Gastroesophageal sphincter (tissue), 4 donors: ENCODE data around the gene ANKUB1. TPM values are rescaled to one million over a fixed set of nuclear protein-coding genes. Genes with fewer than 3 reads are reported as not detected.

Experiments
- ATAC-seq: fragments of 150-250 bp; one replicate; pipeline ENCODE4 v1.9.1; 2016; ENCODE audit warnings: mild to moderate bottlenecking, moderate library complexity
- H3K27ac ChIP-seq, 4 donors: fragments of 200-600 bp; sonication (generic) in 3 of 4; 1 replicate in 3 of 4; 2 replicates in 1 of 4; pipeline ENCODE4 v1.5.1; 2016 to 2019
- H3K27me3 ChIP-seq: fragments of 200-600 bp; sonication (generic); one replicate; pipeline ENCODE4 v1.5.1; 2019
- H3K36me3 ChIP-seq, 2 donors: fragments of 200-600 bp; sonication (generic); one replicate each; pipeline ENCODE4 v1.5.1; 2019; ENCODE audit warnings: control low read depth in 1 of 2
- H3K4me1 ChIP-seq, 3 donors: fragments of 200-600 bp; sonication (generic); 1 replicate in 2 of 3; 2 replicates in 1 of 3; pipeline ENCODE4 v1.5.1; 2016 to 2019; ENCODE audit warnings: control low read depth in 2 of 3
- H3K4me3 ChIP-seq, 2 donors: fragments of 200-600 bp; sonication (generic); one replicate each; pipeline ENCODE4 v1.5.1; 2019; ENCODE audit warnings: mild to moderate bottlenecking in 1 of 2, moderate library complexity in 1 of 2
- H3K9me3 ChIP-seq, 3 donors: fragments of 200-600 bp; sonication (generic); one replicate each; pipeline ENCODE4 v1.5.1; 2017 to 2019; ENCODE audit warnings: control low read depth in 2 of 3
- CTCF ChIP-seq, 4 experiments: fragments of 200-600 bp in 2 of 4; fragments of 450-650 bp in 2 of 4; sonication (generic) in 1 of 4; IDR thresholded peaks; one replicate each; pipeline ENCODE4 v1.5.1; 2017 to 2019; ENCODE audit warnings: antibody characterized with exemption in 4 of 4, mild to moderate bottlenecking in 2 of 4, moderate library complexity in 2 of 4
- EP300 ChIP-seq: sonication (generic); formaldehyde crosslinking; IDR thresholded peaks from one replicate; pipeline ENCODE4 v1.6.1; 2017; ENCODE audit warnings: antibody characterized with exemption, mild to moderate bottlenecking
- POLR2A ChIP-seq, 2 donors: fragments of 450-650 bp; IDR thresholded peaks; one replicate each; pipeline ENCODE4 v1.6.1; 2017; ENCODE audit warnings: antibody characterized with exemption in 2 of 2, mild to moderate bottlenecking in 2 of 2, moderate library complexity in 1 of 2
- POLR2AphosphoS5 ChIP-seq: sonication (generic); formaldehyde crosslinking; IDR thresholded peaks from one replicate; pipeline ENCODE4 v1.6.1; 2017; ENCODE audit warnings: antibody characterized with exemption
- WGBS, 2 donors: methylation state at CpG; one replicate each; pipeline ENCODE4 v1.1.5; 2018; ENCODE audit warnings: low coverage in 1 of 2; 5-methylcytosine and 5-hydroxymethylcytosine counted together
- total RNA-seq, 4 donors: library from RNA; depleted of rRNA; stranded (reverse); fragments of >200 nt; gene quantifications; one replicate each; pipeline ENCODE4 v1.1.0, GENCODE V29; 2016

The ANKUB1 gene
- total RNA-seq, 4 donors from 2014 or later = not detected

DNA sequence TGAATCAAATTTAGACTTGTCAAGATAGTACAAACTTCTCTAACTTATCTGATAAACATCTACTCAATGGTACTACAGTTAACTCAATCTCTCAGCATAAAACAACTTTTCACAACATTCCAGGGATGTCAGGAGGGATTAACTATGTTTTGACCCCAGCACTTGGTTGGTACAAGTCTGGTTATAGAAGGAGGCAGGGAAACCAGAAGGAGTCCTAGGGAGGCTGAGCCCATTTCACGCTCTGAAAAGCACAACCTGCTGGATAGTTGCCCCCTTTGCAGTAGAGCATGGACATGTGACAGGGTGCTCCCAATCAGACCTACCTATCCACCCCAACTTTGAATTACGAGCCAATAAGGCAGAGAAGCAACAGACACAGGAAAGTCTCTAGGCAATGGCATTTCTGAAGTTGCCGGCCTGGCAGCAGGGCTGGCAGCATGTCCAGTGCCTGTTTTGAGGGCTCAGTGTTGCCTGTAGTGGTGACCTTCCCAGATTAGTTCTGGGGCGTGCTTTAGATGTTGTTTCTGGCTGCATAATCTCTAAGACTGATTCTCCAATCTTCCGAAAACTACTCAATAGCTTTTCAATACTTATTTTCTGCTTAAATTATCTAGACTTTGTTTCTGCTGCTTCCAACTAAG is 8.2 kb downstream of the ANKUB1 start:
- 83 to 93% methylated on average over 5 of the region's 5 CpGs for WGBS, 2 donors
- Histone ChIP-seq H3K27ac (peak overlapping the region in 1 of 4 donors; percentile 53), H3K4me3 (no peak overlapping the region), H3K36me3 (no peaks in the 10 kb centered on the region), H3K27me3 (no peaks in the 10 kb centered on the region), H3K9me3 (no peaks in the 10 kb centered on the region), H3K4me1 (no peaks in the 10 kb centered on the region)
- ATAC-seq = peak; percentile 41
- TF ChIP-seq EP300 (no peak), POLR2AphosphoS5 (no peak), POLR2A (IDR thresholded peaks at IDR 0.05) (no peak), CTCF (IDR thresholded peaks at IDR 0.05) (no peak)

GRCh38 chr3:149783576-149783975 is 8.8 kb downstream of the ANKUB1 start:
- no peaks in the 10 kb centered on the region for H3K4me1 ChIP-seq
- H3K27me3 ChIP-seq = no peaks in the 10 kb centered on the region
- no peaks in the 10 kb centered on the region for H3K36me3 ChIP-seq
- ATAC-seq = peak; percentile 77
- peak overlapping the region in 1 of 4 donors; percentile 53 for H3K27ac ChIP-seq
- no peak for TF ChIP-seq POLR2A (IDR thresholded peaks at IDR 0.05)
- TF ChIP-seq EP300 = no peak
- no peak for TF ChIP-seq CTCF (IDR thresholded peaks at IDR 0.05)
- TF ChIP-seq POLR2AphosphoS5 = no peak
- no peaks in the 10 kb centered on the region for H3K9me3 ChIP-seq
- no peak overlapping the region for H3K4me3 ChIP-seq

DNA sequence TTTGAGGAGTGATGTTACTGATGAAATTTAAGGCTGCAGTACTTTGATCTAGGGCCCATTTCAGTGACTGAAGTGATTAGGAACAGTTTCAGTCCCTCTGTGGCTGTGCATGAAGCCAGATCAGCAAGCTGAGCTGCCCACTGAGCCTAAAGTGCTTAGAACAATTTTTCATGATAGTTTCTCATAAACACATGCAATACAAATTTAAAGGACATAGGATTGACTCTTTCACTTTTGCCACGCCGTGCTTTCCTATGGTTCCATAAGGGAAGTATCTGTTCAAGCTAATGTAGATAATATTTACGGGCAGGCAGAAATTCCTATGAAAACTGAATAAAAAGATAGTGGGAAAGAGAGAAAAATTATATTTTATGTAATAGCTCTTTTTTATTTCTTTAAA is 10.6 kb downstream of the ANKUB1 start:
- H3K27ac ChIP-seq = peak overlapping the region in 1 of 4 donors; percentile 20
- ATAC-seq = no peak

DNA sequence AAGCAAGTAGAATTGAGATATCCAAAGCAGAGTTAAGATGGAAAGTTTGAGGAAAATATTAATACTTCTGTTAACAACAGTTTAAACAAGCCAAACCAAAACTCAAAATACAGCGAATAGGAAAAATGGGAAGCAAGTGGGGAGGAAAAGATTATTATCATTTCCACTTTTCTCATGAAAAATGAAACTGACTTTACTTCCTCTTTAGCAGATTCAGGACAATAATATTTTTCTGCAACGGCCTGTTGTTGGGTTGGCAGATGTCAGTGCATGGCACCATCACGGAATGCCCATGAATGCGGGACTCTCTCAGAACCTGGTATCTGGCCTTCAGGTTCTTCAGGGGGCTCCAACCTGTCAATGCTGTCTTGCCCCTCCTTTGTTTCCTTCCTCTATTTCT is 11.1 kb downstream of the ANKUB1 start:
- no peak overlapping the region for H3K4me3 ChIP-seq
- ATAC-seq = no peak
- H3K27ac ChIP-seq = no peak overlapping the region
- TF ChIP-seq EP300 = no peak
- TF ChIP-seq POLR2AphosphoS5 = no peak
- TF ChIP-seq POLR2A (IDR thresholded peaks at IDR 0.05) = no peak
- no peak for TF ChIP-seq CTCF (IDR thresholded peaks at IDR 0.05)
- WGBS, 2 donors = 77 to 89% methylated on average over 4 of the region's 4 CpGs
- H3K36me3 ChIP-seq = no peaks in the 10 kb centered on the region
- H3K9me3 ChIP-seq = no peaks in the 10 kb centered on the region
- H3K27me3 ChIP-seq = no peaks in the 10 kb centered on the region
- peaks cover 0 to 7% (median 0%) of the 10 kb centered on the region in 3 donors for H3K4me1 ChIP-seq

More for the DNA sequence above, 10.6 kb downstream of the ANKUB1 start:
- no peaks in the 10 kb centered on the region for H3K9me3 ChIP-seq
- 76% methylated on average over 3 of the region's 3 CpGs for WGBS, 2 donors
- TF ChIP-seq POLR2AphosphoS5 = no peak
- no peak for TF ChIP-seq CTCF (IDR thresholded peaks at IDR 0.05)
- no peak for TF ChIP-seq EP300
- TF ChIP-seq POLR2A (IDR thresholded peaks at IDR 0.05) = no peak
- no peaks in the 10 kb centered on the region for H3K36me3 ChIP-seq
- no peaks in the 10 kb centered on the region for H3K27me3 ChIP-seq
- peaks cover 0 to 7% (median 0%) of the 10 kb centered on the region in 3 donors for H3K4me1 ChIP-seq
- H3K4me3 ChIP-seq = no peak overlapping the region
